ENCODE measurements around the gene ANGPTL4. TPM values are rescaled to one million over a fixed set of nuclear protein-coding genes. Genes with fewer than 3 reads are reported as not detected.

ANGPTL4 gene
- total and polyA plus RNA-seq, 7 experiments from 2014 or later = 1.1 TPM; not detected in 6

- ATAC-seq (no peak), DNase-seq (no peak)
- Histone ChIP-seq H3K36me3 (ENCODE audit: control insufficient read depth in 2 of 3, insufficient read depth in 3 of 3, low read length in 3 of 3) (peaks cover 0 to 8% (median 0%) of the 10 kb centered on the region in 3 experiments), H3K9me3 (ENCODE audit: control insufficient read depth in 2 of 3, low read length in 3 of 3) (no peaks in the 10 kb centered on the region), H3K27ac (ENCODE audit: low read depth, low read length) (peak overlapping the region; percentile 98), H3K4me3 (ENCODE audit: low read length) (no peak overlapping the region), H3K4me1 (ENCODE audit: control insufficient read depth in 2 of 2, insufficient read depth in 2 of 2, low read length in 2 of 2) (peaks cover 4 to 8% of the 10 kb centered on the region in 2 donors), H3K27me3 (ENCODE audit: control insufficient read depth in 2 of 2, insufficient read depth in 2 of 2, low read length in 2 of 2) (no peaks in the 10 kb centered on the region)
- ChIA-PET CTCF (interaction anchor here (0.6 to 0.8 kb wide), 3 partner anchors 19 to 216 kb away, joined by 3 read pairs; no protein-coding TSS in a partner anchor), POLR2A (interaction anchor here (0.5 to 2.1 kb wide), 7 partner anchors 10 to 115 kb away, joined by 3 to 17 read pairs (median 3); partner anchors contain the start of genes HNRNPM and MARCHF2)
- Mint-ChIP-seq H3K27me3 (no peaks in the 10 kb centered on the region), H3K27ac (peak overlapping the region; percentile 71 to 94 (median 89)), H3K4me3 (peak overlapping the region; percentile 81 to 98 (median 89)), H3K9me3 (peaks cover 0 to 4% (median 0%) of the 10 kb centered on the region in 11 donors), H3K36me3 (peaks cover 0 to 14% (median 4%) of the 10 kb centered on the region in 5 donors), H3K4me1 (peaks cover 22 to 47% (median 34%) of the 10 kb centered on the region in 7 donors)
- intact Hi-C loops (cut with micrococcal nuclease) = loop anchor here (2.0 to 5.0 kb wide), 4 partner anchors 49 to 469 kb away; partner anchors contain the start of genes KANK3 (in 2 of the 2), CERS4 (in 1 of the 2) and SNAPC2 (in 1 of the 2)
Measured at GRCh38 chr19:8391198-8392016, 27.5 kb downstream of the ANGPTL4 start.

GRCh38 chr19:8392017-8392591 is 28.1 kb downstream of the ANGPTL4 start:
- POLR2A ChIA-PET = interaction anchor here (0.5 kb wide), 1 partner anchor 114 kb away, joined by 3 read pairs; no protein-coding TSS in a partner anchor
- intact Hi-C loops (cut with micrococcal nuclease) = loop anchor here in 1 of 2 donors (5.0 kb wide), 2 partner anchors 200 to 470 kb away; partner anchors contain the start of gene SNAPC2

GRCh38 chr19:8393192-8393870 is 29.4 kb downstream of the ANGPTL4 start:
- H3K27me3 ChIP-seq (ENCODE audit: control insufficient read depth in 2 of 2, insufficient read depth in 2 of 2, low read length in 2 of 2) = no peaks in the 10 kb centered on the region
- Mint-ChIP-seq H3K9me3 (no peaks in the 10 kb centered on the region), H3K4me3 (peak overlapping the region in 4 of 10 donors; percentile 11 to 40 (median 32)), H3K36me3 (peaks cover 0 to 5% (median 0%) of the 10 kb centered on the region in 5 donors), H3K27ac (peak overlapping the region in 3 of 9 donors; percentile 38 to 64 (median 63)), H3K4me1 (peaks cover 28 to 55% (median 47%) of the 10 kb centered on the region in 7 donors), H3K27me3 (no peaks in the 10 kb centered on the region)
- POLR2A ChIA-PET = interaction anchor here (1.2 kb wide), 1 partner anchor 18 kb away, joined by 6 read pairs; no protein-coding TSS in a partner anchor
- peaks cover 0 to 15% (median 0%) of the 10 kb centered on the region in 3 experiments for H3K36me3 ChIP-seq (ENCODE audit: control insufficient read depth in 2 of 3, insufficient read depth in 3 of 3, low read length in 3 of 3)
- ATAC-seq (no peak), DNase-seq (no peak)
- H3K4me3 ChIP-seq (ENCODE audit: low read length) = no peak overlapping the region
- H3K9me3 ChIP-seq (ENCODE audit: control insufficient read depth in 2 of 3, low read length in 3 of 3) = no peaks in the 10 kb centered on the region
- H3K4me1 ChIP-seq (ENCODE audit: control insufficient read depth in 2 of 2, insufficient read depth in 2 of 2, low read length in 2 of 2) = peaks cover 8% of the 10 kb centered on the region in 2 donors
- intact Hi-C loops (cut with micrococcal nuclease) = loop anchor here in 1 of 2 donors (5.0 kb wide), 2 partner anchors 199 to 471 kb away; partner anchors contain the start of gene SNAPC2
- H3K27ac ChIP-seq (ENCODE audit: low read depth, low read length) = no peak overlapping the region
- CTCF ChIA-PET = interaction anchor here (0.6 kb wide), 1 partner anchor 199 kb away, joined by 3 read pairs; no protein-coding TSS in a partner anchor

More at GRCh38 chr19:8392017-8392591, 28.1 kb downstream of the ANGPTL4 start:
- Mint-ChIP-seq H3K36me3 (peaks cover 0 to 9% (median 2%) of the 10 kb centered on the region in 5 donors), H3K27me3 (no peaks in the 10 kb centered on the region), H3K27ac (peak overlapping the region in 6 of 9 donors; percentile 36 to 90 (median 62)), H3K4me3 (peak overlapping the region in 7 of 10 donors; percentile 36 to 96 (median 70)), H3K4me1 (peaks cover 26 to 53% (median 41%) of the 10 kb centered on the region in 7 donors), H3K9me3 (no peaks in the 10 kb centered on the region)
- Histone ChIP-seq H3K4me3 (ENCODE audit: low read length) (no peak overlapping the region), H3K27me3 (ENCODE audit: control insufficient read depth in 2 of 2, insufficient read depth in 2 of 2, low read length in 2 of 2) (no peaks in the 10 kb centered on the region), H3K27ac (ENCODE audit: low read depth, low read length) (peak overlapping the region; percentile 24), H3K4me1 (ENCODE audit: control insufficient read depth in 2 of 2, insufficient read depth in 2 of 2, low read length in 2 of 2) (peaks cover 7 to 8% of the 10 kb centered on the region in 2 donors), H3K9me3 (ENCODE audit: control insufficient read depth in 2 of 3, low read length in 3 of 3) (no peaks in the 10 kb centered on the region), H3K36me3 (ENCODE audit: control insufficient read depth in 2 of 3, insufficient read depth in 3 of 3, low read length in 3 of 3) (peaks cover 0 to 8% (median 0%) of the 10 kb centered on the region in 3 experiments)
- CTCF ChIA-PET = interaction anchor here (0.6 kb wide), 2 partner anchors 217 to 736 kb away, joined by 3 read pairs; no protein-coding TSS in a partner anchor
- ATAC-seq (no peak), DNase-seq (no peak)

GRCh38 chr19:8393871-8394250 is 29.9 kb downstream of the ANGPTL4 start:
- Histone ChIP-seq H3K36me3 (ENCODE audit: control insufficient read depth in 2 of 3, insufficient read depth in 3 of 3, low read length in 3 of 3) (peaks cover 0 to 18% (median 0%) of the 10 kb centered on the region in 3 experiments), H3K27me3 (ENCODE audit: control insufficient read depth in 2 of 2, insufficient read depth in 2 of 2, low read length in 2 of 2) (no peaks in the 10 kb centered on the region), H3K4me1 (ENCODE audit: control insufficient read depth in 2 of 2, insufficient read depth in 2 of 2, low read length in 2 of 2) (peaks cover 8% of the 10 kb centered on the region in 2 donors), H3K9me3 (ENCODE audit: control insufficient read depth in 2 of 3, low read length in 3 of 3) (no peaks in the 10 kb centered on the region), H3K27ac (ENCODE audit: low read depth, low read length) (no peak overlapping the region), H3K4me3 (ENCODE audit: low read length) (no peak overlapping the region)
- DNase-seq = no peak
- Mint-ChIP-seq H3K27ac (peak overlapping the region in 1 of 9 donors; percentile 41), H3K36me3 (peaks cover 0 to 5% (median 0%) of the 10 kb centered on the region in 5 donors), H3K27me3 (no peaks in the 10 kb centered on the region), H3K9me3 (no peaks in the 10 kb centered on the region), H3K4me3 (peak overlapping the region in 1 of 10 donors; percentile 25), H3K4me1 (peaks cover 28 to 55% (median 47%) of the 10 kb centered on the region in 7 donors)
- ChIA-PET CTCF (interaction anchor here (0.6 kb wide), 1 partner anchor 200 kb away, joined by 3 read pairs; no protein-coding TSS in a partner anchor), POLR2A (interaction anchor here (1.2 kb wide), 1 partner anchor 18 kb away, joined by 6 read pairs; no protein-coding TSS in a partner anchor)
- intact Hi-C loops (cut with micrococcal nuclease) = loop anchor here in 1 of 2 donors (5.0 kb wide), 2 partner anchors 198 to 472 kb away; partner anchors contain the start of gene SNAPC2
- ATAC-seq = no peak

GRCh38 chr19:8395621-8396082 is 31.7 kb downstream of the ANGPTL4 start:
- ChIA-PET CTCF (interaction anchor here (0.5 to 1.0 kb wide), 3 partner anchors 12 to 184 kb away, joined by 3 to 4 read pairs (median 4); no protein-coding TSS in a partner anchor), POLR2A (interaction anchor here (0.6 kb wide), 1 partner anchor 193 kb away, joined by 4 read pairs; no protein-coding TSS in a partner anchor)
- Histone ChIP-seq H3K4me3 (ENCODE audit: low read length) (no peak overlapping the region), H3K36me3 (ENCODE audit: control insufficient read depth in 2 of 3, insufficient read depth in 3 of 3, low read length in 3 of 3) (peaks cover 0 to 32% (median 3%) of the 10 kb centered on the region in 3 experiments), H3K27ac (ENCODE audit: low read depth, low read length) (no peak overlapping the region), H3K4me1 (ENCODE audit: control insufficient read depth in 2 of 2, insufficient read depth in 2 of 2, low read length in 2 of 2) (peaks cover 8% of the 10 kb centered on the region in 2 donors), H3K9me3 (ENCODE audit: control insufficient read depth in 2 of 3, low read length in 3 of 3) (no peaks in the 10 kb centered on the region), H3K27me3 (ENCODE audit: control insufficient read depth in 2 of 2, insufficient read depth in 2 of 2, low read length in 2 of 2) (no peaks in the 10 kb centered on the region)
- Mint-ChIP-seq H3K9me3 (peaks cover 0 to 2% (median 0%) of the 10 kb centered on the region in 11 donors), H3K4me1 (peaks cover 26 to 49% (median 45%) of the 10 kb centered on the region in 7 donors), H3K4me3 (no peak overlapping the region), H3K27ac (peak overlapping the region in 2 of 9 donors; percentile 12 to 75), H3K27me3 (no peaks in the 10 kb centered on the region), H3K36me3 (peaks cover 0 to 8% (median 4%) of the 10 kb centered on the region in 5 donors)
- intact Hi-C loops (cut with micrococcal nuclease) = loop anchor here (1.0 kb wide), 1 partner anchor 41 kb away; no protein-coding TSS in a partner anchor
- no peak for DNase-seq
- ATAC-seq = no peak

Measured in naive thymus-derived CD4-positive, alpha-beta T cell (primary cell).